GM19035 (cell line): ENCODE data around the gene SRCIN1.

Experiments used
- ATAC-seq: cut with Tn5 transposase; IDR thresholded peaks from one replicate; pipeline ENCODE4 v1.9.1; 2021; ENCODE audit not compliant: unreplicated experiment

The SRCIN1 gene

GRCh38 chr17:38601539-38602351, 4.0 kb downstream of the SRCIN1 start:
- ATAC-seq: no peak

GRCh38 chr17:38600906-38601305, 4.8 kb downstream of the SRCIN1 start:
- no peak for ATAC-seq

GRCh38 chr17:38600416-38600815, 5.3 kb downstream of the SRCIN1 start:
- ATAC-seq: no peak

GRCh38 chr17:38599398-38599856, 6.3 kb downstream of the SRCIN1 start:
- no peak for ATAC-seq

DNA sequence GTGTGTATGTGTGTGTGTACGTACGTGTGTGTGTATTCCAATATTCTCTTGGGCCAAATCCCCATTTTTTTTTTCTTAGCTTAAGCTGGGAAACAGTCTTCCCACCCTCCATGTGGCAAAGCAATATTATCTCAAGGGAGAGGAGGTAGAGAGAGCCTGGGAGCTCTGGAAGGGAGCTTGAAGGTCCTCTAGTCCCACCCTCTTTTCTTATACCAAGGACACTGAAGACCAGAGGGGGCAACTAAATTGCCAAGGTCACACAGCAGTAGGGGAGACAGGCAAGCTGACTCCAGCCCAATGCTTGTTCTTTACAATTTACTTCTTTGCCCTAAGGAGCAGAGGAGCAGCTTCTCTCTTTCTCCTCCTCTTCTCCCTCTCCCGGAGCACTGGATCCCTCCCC, 6.8 kb downstream of the SRCIN1 start:
- ATAC-seq: no peak

- ATAC-seq: no peak
These were observed 7.2 kb downstream of the SRCIN1 start for GRCh38 chr17:38598536-38598935.

DNA sequence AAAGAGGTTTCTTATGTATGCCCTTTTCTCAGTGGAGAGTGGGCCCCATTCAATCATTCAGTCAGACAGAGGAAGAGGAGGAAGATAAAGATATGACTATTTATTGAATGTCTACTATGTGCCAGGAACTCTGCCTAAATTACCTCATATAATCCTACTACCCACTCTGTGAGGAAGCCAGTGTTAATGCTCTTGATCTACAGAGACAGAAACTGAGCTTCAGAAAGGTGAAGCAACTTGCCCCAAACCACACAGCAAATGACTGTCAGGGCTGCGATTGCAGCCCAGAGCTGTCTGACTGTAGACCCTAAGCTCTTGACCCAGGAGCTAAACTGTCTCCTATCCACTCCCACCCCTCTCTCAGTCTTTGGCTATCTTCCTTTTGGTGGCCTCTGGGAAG, 8.4 kb downstream of the SRCIN1 start:
- ATAC-seq: no peak

DNA sequence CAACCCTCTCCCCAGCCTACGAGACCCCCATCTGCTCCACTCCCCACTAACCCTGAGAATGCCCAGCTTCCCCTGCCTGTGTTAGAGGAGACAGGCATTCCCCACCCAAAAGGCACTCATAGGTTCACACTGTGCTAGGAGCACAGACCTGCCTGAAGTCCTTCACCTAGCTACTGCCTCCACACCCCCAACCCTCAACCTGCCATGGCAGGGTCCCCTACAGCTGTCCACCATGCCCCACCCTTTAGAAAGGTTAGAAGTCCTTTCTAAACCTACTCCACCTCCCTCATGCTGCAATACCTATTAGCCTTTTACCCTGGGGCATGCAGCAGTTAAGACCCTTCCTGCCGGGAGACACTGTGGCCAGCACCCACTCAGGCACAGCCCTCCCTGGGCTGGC, 9.1 kb downstream of the SRCIN1 start:
- no peak for ATAC-seq

GRCh38 chr17:38595892-38596291, 9.9 kb downstream of the SRCIN1 start:
- no peak for ATAC-seq

DNA sequence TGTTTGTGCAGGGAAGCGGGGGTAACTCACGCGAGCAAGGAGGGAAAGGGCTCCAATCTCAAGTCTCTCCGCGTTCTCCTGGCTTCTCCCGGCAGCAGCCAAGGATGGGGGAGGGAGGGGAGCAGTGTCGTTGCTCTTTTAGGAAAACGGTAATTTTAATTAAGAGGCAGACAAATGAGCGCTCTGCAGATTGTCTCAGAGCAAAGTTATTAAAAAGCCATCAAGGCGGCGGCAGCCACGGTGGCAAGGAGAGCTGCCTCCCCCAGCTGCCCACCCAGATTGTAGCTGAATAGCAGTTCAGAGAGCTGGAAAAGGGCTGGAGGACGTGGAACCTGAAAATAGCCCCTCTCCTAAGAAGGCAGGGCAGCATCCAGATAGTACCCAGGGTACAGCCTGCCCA, 11.6 kb downstream of the SRCIN1 start:
- no peak for ATAC-seq

DNA sequence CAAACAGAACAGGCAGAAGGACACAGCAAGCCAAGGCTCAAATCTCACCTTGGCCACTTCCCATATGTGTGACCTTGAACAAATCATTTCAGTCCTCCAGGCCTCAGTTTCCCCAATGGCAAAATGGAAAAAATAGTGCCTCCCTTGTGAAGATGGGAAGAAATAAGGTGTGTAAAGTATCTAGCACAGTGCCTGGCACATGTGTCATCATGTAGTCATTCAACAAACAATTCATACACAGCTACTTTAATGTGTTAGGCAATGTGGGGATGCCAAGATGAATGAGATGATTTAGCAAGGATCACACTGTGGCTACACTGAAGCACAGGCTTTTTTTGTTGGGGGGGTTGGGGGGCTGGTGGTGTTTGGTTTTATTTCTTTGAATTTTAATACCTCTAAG, 13.3 kb downstream of the SRCIN1 start:
- no peak for ATAC-seq

DNA sequence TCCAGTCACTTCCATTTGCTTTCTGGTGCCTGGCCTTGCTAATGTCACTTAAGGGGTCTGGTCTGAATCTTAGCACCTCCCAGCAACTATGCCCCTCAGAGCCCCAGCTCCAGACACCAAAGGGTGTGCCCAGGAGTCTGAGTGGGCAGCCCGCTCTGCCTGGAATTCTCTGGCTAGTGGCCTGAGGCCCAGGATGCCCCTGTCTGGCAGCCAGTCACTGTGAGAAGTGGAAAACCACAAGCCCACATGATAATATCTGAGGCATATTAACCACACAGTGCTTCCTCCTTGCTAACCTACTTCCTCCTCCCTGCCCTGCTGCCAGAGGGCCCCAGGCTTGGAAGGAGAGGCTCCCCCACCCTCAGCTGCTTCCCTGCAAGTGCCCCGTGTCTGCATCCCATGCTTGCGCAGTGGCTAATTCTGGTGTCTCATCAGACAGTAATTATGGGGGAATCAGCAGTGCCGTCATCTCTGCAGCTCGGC, 14.0 kb downstream of the SRCIN1 start:
- no peak for ATAC-seq

- ATAC-seq: no peak
These were observed 14.6 kb downstream of the SRCIN1 start for GRCh38 chr17:38590988-38591758.

DNA sequence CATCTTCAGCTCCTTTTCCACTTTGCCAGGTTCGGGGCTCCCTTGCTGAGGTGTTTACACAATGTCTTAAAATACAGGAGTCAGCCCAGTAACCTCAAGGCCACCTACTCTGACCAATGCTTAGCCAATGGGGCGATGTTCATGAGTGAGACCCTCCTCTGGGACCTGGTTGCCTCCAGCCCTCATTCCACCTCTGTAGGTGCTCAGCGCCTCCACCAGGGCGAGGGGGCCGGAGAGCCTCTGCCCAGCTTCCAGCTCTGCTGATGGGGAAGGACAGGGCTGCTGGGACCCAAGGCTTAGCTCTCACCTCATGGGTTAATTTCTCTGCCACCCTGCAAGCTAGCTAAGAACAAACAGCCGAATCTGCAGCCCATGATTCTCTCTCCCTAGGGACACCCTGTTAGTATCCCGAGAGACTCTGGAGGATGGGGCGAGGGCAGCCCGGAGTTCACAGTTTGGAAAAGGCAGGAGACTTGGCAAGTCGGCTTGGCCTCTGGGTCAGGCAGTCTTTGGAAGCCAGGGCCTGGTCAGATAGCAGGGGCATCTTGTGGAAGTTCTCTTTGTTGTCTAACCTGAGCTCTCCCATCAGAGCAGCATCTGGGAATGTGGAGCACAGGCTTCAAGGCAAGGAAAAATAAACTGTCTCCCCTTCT, 16.2 kb downstream of the SRCIN1 start:
- ATAC-seq: no peak

GRCh38 chr17:38588788-38589174, 17.0 kb downstream of the SRCIN1 start:
- ATAC-seq: no peak

DNA sequence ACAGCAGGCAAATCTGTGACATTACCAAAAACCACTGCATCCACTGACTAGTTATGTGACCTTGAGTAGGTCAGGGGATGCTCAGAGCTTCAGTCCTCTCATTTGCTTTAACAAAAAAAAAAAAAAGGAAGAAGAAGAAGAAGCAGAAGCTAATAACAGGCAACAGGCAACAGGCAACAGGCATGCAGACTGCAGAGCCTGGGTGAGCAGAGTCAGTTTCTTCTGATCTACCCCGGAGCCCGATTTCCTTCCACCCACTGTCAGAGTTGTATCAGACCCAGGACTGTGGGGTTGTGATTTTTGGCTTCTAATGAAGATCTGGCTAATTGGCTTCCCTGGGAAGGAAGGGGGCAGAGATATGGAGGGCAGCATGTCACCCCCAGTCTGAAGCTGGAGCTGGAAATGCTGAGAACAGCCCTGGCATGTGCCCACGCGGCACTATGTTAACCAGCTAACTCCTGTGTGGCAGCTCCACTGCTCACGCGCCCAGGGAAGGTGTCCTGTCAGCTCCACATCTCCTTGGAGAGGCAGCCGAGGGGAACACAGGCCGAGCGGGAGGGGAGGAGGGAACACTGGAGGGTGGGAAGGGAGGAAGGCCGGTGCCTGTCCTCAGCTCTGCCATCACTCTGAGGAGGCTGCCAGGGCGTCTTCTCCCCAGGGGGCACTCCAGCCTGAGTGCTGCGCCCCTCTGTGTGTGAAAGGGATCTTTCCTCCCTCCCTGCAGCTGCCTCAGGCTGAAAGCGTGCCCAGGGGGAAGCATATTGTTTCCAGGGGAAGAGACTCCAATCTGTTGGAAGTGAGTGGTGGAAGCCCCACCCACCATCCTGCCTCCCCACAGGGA, 17.6 kb downstream of the SRCIN1 start:
- no peak for ATAC-seq

DNA sequence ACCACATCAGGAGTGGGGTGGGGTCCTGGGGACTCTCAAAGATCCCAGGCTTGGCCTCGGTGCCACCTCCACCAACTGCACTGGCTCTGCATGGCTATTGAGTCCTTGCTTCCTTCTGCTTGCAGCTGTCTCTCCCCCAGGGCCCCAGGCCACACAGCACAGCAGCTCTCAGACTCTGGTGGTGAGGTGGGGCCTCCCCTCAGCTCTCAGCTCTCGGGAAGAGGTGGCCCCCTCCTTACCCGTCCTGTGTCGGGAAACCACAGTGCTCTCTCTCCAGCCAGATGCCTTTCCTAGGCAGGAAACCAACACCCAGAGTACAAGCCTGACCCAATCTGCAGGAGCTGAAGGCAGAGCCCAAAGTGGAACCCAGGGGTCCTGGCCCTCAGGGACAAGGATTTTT, 18.5 kb downstream of the SRCIN1 start:
- no peak for ATAC-seq

DNA sequence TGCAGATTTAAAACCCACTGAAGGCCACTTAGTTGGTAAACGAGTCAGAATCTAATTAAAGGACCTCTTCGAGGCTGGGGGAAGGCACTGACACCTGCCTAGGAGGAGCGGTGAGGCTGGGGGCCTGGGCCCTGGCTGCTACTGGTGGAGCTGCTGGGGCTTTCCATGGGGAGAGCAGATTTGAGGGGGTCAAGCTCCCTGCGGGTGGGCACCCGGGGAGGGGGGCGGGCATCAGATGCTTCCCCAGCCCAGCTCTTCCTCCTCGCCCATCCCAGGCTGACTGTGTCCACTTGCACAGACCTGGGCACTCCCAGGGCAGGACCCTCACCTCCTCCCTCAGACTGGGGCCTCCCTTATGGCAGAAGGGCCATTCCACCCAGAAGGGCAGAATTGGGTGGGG, 19.0 kb downstream of the SRCIN1 start:
- no peak for ATAC-seq

- ATAC-seq: no peak
These were observed 19.7 kb downstream of the SRCIN1 start for GRCh38 chr17:38585918-38586529.
